ENCODE measurements around the gene PEX14. TPM values are rescaled to one million over a fixed set of nuclear protein-coding genes. Genes with fewer than 3 reads are reported as not detected.

The PEX14 gene
- total and polyA plus RNA-seq, 2 experiments from 2014 or later: 10.0 to 20.9 TPM

GRCh38 chr1:10615932-10616671, 141.4 kb downstream of the PEX14 start:
- Histone ChIP-seq H4K20me1 (ENCODE audit: insufficient read depth, poor library complexity, severe bottlenecking) (no peaks in the 10 kb centered on the region), H3K36me3 (replicated peaks; ENCODE audit: insufficient read depth, low read depth) (no peaks in the 10 kb centered on the region), H3K4me1 (ENCODE audit: insufficient read depth) (no peaks in the 10 kb centered on the region), H3K9me3 (ENCODE audit: low read depth) (no peaks in the 10 kb centered on the region), H2AFZ (no peak overlapping the region), H3K79me2 (no peaks in the 10 kb centered on the region), H3K4me2 (no peak overlapping the region), H3K27ac (no peak overlapping the region), H3K9me2 (replicated peaks; ENCODE audit: insufficient read depth) (no peaks in the 10 kb centered on the region), H3K4me3 (no peak overlapping the region), H3K27me3 (no peaks in the 10 kb centered on the region)
- WGBS (ENCODE audit: low lambda C conversion rate, missing lambda C conversion rate): 91% methylated on average over 27 of the region's 27 CpGs
- DNase-seq (ENCODE audit: low spot score): no peak
- TF ChIP-seq EZH2 (IDR thresholded peaks at IDR 0.05; ENCODE audit: borderline replicate concordance) (no peak), CTCF (IDR thresholded peaks at IDR 0.05; ENCODE audit: poor library complexity) (no peak), EZH2phosphoT487 (IDR thresholded peaks at IDR 0.05; ENCODE audit: low read depth, severe bottlenecking, unreplicated experiment) (no peak)

- H3K79me2 ChIP-seq: no peaks in the 10 kb centered on the region
- no peaks in the 10 kb centered on the region for H3K9me2 ChIP-seq (replicated peaks; ENCODE audit: insufficient read depth)
- no peak overlapping the region for H3K4me2 ChIP-seq
- no peak for TF ChIP-seq EZH2phosphoT487 (IDR thresholded peaks at IDR 0.05; ENCODE audit: low read depth, severe bottlenecking, unreplicated experiment)
- no peak for TF ChIP-seq CTCF (IDR thresholded peaks at IDR 0.05; ENCODE audit: poor library complexity)
- TF ChIP-seq EZH2 (IDR thresholded peaks at IDR 0.05; ENCODE audit: borderline replicate concordance): no peak
- no peak for DNase-seq (ENCODE audit: low spot score)
- 95% methylated on average over 15 of the region's 15 CpGs for WGBS (ENCODE audit: low lambda C conversion rate, missing lambda C conversion rate)
- no peak overlapping the region for H3K27ac ChIP-seq
- no peak overlapping the region for H3K4me3 ChIP-seq
- H3K9me3 ChIP-seq (ENCODE audit: low read depth): no peaks in the 10 kb centered on the region
- H3K27me3 ChIP-seq: no peaks in the 10 kb centered on the region
- no peaks in the 10 kb centered on the region for H3K36me3 ChIP-seq (replicated peaks; ENCODE audit: insufficient read depth, low read depth)
- H3K4me1 ChIP-seq (ENCODE audit: insufficient read depth): no peaks in the 10 kb centered on the region
- H4K20me1 ChIP-seq (ENCODE audit: insufficient read depth, poor library complexity, severe bottlenecking): no peaks in the 10 kb centered on the region
- H2AFZ ChIP-seq: no peak overlapping the region
Observed at GRCh38 chr1:10616696-10617095, 141.9 kb downstream of the PEX14 start.

- WGBS (ENCODE audit: low lambda C conversion rate, missing lambda C conversion rate): 100% methylated on average over 5 of the region's 5 CpGs
- Histone ChIP-seq H3K79me2 (no peaks in the 10 kb centered on the region), H3K9me3 (ENCODE audit: low read depth) (no peaks in the 10 kb centered on the region), H3K4me3 (no peak overlapping the region), H3K4me2 (no peak overlapping the region), H3K9me2 (replicated peaks; ENCODE audit: insufficient read depth) (no peaks in the 10 kb centered on the region), H3K27me3 (no peaks in the 10 kb centered on the region), H3K27ac (no peak overlapping the region), H2AFZ (no peak overlapping the region), H4K20me1 (ENCODE audit: insufficient read depth, poor library complexity, severe bottlenecking) (no peaks in the 10 kb centered on the region), H3K4me1 (ENCODE audit: insufficient read depth) (no peaks in the 10 kb centered on the region), H3K36me3 (replicated peaks; ENCODE audit: insufficient read depth, low read depth) (no peaks in the 10 kb centered on the region)
- DNase-seq (ENCODE audit: low spot score): no peak
- TF ChIP-seq EZH2 (IDR thresholded peaks at IDR 0.05; ENCODE audit: borderline replicate concordance) (no peak), EZH2phosphoT487 (IDR thresholded peaks at IDR 0.05; ENCODE audit: low read depth, severe bottlenecking, unreplicated experiment) (no peak), CTCF (IDR thresholded peaks at IDR 0.05; ENCODE audit: poor library complexity) (no peak)
Observed at GRCh38 chr1:10617318-10617717, 142.6 kb downstream of the PEX14 start.

Data from hepatocyte (in vitro differentiated cells).